ENCODE data around the gene PTAR1. TPM values are rescaled to one million over a fixed set of nuclear protein-coding genes. Genes with fewer than 3 reads are reported as not detected.

Gene PTAR1
- polyA plus RNA-seq, 2 of the 4 experiments (the other 2 are of a cell fraction), result 16.6 to 32.4 TPM

GRCh38 chr9:69689991-69690538 is 69.7 kb downstream of the PTAR1 start:
- ChIA-PET CTCF (interaction anchor here (0.6 to 1.7 kb wide), 4 partner anchors 17 to 230 kb away, joined by 4 to 6 read pairs (median 4); partner anchors contain the start of gene APBA1), POLR2A (no interaction called here)
- TF ChIP-seq MAFK (IDR thresholded peaks at IDR 0.05; ENCODE audit: partially characterized antibody), result peak; percentile 48
- no peak for TF ChIP-seq HOXB5 (CRISPR knock-in tag; IDR thresholded peaks at IDR 0.05)
- FAIRE-seq (no peak), DNase-seq (ENCODE audit: low read depth in 1 of 2, low spot score in 1 of 2) (no peak), ATAC-seq (no peak)
- Histone ChIP-seq H3K4me3 (no peak overlapping the region), H3K4me2 (no peak overlapping the region), H3K4me1 (no peaks in the 10 kb centered on the region), H3K9me3 (no peaks in the 10 kb centered on the region; the same call in 2 of the 3 replicates), H3K27ac (no peak overlapping the region)
- WGBS (ENCODE audit: missing lambda C conversion rate), result 4% methylated on average over 2 of the region's 2 CpGs

DNA sequence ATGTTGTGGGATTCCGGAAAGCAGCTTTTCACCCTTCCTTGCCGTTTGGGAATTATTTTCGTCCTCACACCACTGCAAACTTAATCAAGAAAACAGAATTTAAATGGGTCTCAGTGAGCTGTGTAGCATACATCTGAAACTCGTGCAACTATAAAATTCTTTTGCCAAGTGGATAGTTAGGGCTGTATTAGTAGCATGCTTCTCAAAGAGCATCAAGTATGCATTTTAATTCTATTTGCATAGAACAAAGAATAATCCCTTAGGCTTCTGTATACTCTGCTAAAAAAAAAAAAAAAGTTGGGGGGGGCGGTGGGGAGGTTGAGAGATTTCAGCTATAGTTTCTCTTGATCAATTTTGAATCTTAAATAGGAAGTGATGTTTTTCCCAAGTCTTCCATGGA is 75.9 kb downstream of the PTAR1 start:
- POLR2A ChIA-PET, result no interaction called here
- Histone ChIP-seq H3K4me1 (no peaks in the 10 kb centered on the region), H3K4me2 (no peak overlapping the region), H3K9me3 (no peaks in the 10 kb centered on the region), H3K4me3 (no peak overlapping the region), H3K27ac (no peak overlapping the region)
- TF ChIP-seq JUNB (IDR thresholded peaks at IDR 0.05) (no peak), ZC3H11A (IDR thresholded peaks at IDR 0.05) (no peak), CEBPB (IDR thresholded peaks at IDR 0.05) (no peak), KDM1A (IDR thresholded peaks at IDR 0.05; ENCODE audit: low read depth) (no peak), FOSB (CRISPR knock-in tag; IDR thresholded peaks at IDR 0.05) (no peak), POLR2A (IDR thresholded peaks at IDR 0.05; ENCODE audit: low read length) (no peak)
- CTCF ChIA-PET, result interaction anchor here (0.9 to 2.0 kb wide), 2 partner anchors 11 to 262 kb away, joined by 5 to 6 read pairs; no protein-coding TSS in a partner anchor
- DNase-seq (ENCODE audit: low read depth in 1 of 2, low spot score in 1 of 2), result no peak
- WGBS (ENCODE audit: missing lambda C conversion rate), result 27% methylated on average over 5 of the region's 5 CpGs
- ATAC-seq, result no peak
- no peak for FAIRE-seq

DNA sequence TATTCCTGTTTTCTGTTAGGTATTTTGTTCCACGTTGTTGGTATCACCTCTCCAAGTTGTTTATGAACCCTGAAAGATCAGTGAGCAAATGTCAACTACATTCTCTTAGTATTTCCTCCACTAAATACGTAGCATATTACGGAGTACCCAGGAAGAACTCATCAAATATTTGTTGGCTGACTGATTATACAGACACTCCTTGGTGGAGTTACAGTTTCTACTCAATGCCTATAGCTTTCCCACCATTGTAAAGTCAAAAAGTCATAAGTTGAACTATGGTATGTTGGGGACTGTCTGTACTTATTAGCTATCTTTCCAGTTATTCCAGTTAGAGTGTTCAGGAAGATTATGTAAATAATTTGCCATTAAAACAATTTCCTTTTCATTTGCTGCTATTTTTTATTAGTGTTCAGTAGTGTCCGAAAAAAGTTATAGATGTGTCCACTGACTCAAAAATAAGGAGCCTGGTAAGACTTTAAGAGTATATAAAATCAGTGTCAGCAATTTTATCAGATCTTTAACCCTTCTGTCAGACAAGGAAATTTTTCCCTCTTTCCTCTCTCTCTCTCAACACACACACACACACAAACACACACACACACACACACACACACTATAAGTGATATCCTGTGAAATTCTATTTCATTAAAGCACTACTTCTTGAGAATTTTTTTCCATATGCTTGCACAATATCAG is 80.8 kb downstream of the PTAR1 start:
- POLR2A ChIA-PET, result no interaction called here
- DNase-seq (ENCODE audit: low read depth in 1 of 2, low spot score in 1 of 2) (no peak), ATAC-seq (no peak), FAIRE-seq (no peak)
- H3K9me3 ChIP-seq, result no peaks in the 10 kb centered on the region
- peak; percentile 88 for TF ChIP-seq MAFK (IDR thresholded peaks at IDR 0.05; ENCODE audit: partially characterized antibody)
- TF ChIP-seq REST (IDR thresholded peaks at IDR 0.05), result no peak
- no peak for TF ChIP-seq HEYL (CRISPR knock-in tag; IDR thresholded peaks at IDR 0.05)
- H3K4me3 ChIP-seq, result no peak overlapping the region
- CTCF ChIA-PET, result no interaction called here
- 36% methylated on average over 4 of the region's 4 CpGs for WGBS (ENCODE audit: missing lambda C conversion rate)
- no peak overlapping the region for H3K27ac ChIP-seq
- no peak overlapping the region for H3K4me2 ChIP-seq
- H3K4me1 ChIP-seq, result no peaks in the 10 kb centered on the region

GRCh38 chr9:69677931-69678330 is 81.9 kb downstream of the PTAR1 start:
- Histone ChIP-seq H3K9me3 (no peaks in the 10 kb centered on the region), H3K27ac (no peak overlapping the region), H3K4me2 (no peak overlapping the region), H3K4me3 (no peak overlapping the region), H3K4me1 (no peaks in the 10 kb centered on the region)
- no peak for FAIRE-seq
- ChIA-PET CTCF (no interaction called here), POLR2A (no interaction called here)
- 61% methylated on average over 5 of the region's 5 CpGs for whole genome bisulfite sequencing (ENCODE audit: missing lambda C conversion rate)
- DNase-seq (ENCODE audit: low read depth in 1 of 2, low spot score in 1 of 2), result no peak
- ATAC-seq, result no peak
- TF ChIP-seq KDM5A (IDR thresholded peaks at IDR 0.05) (no peak), CHD4 (IDR thresholded peaks at IDR 0.05; ENCODE audit: borderline replicate concordance) (no peak), FOSL2 (IDR thresholded peaks at IDR 0.05) (no peak), FOSL2 (CRISPR knock-in tag; IDR thresholded peaks at IDR 0.05) (no peak), RAD21 (conservative IDR thresholded peaks at IDR 0.05 in 1 of 2, IDR thresholded peaks at IDR 0.05 in 1 of 2) (no peak), USF2 (IDR thresholded peaks at IDR 0.05) (no peak), NPAS2 (CRISPR knock-in tag; IDR thresholded peaks at IDR 0.05; ENCODE audit: borderline replicate concordance) (no peak), FOSB (CRISPR knock-in tag; IDR thresholded peaks at IDR 0.05) (no peak), RFX5 (IDR thresholded peaks at IDR 0.05) (no peak), ZFP36 (IDR thresholded peaks at IDR 0.05; ENCODE audit: borderline replicate concordance, partially characterized antibody) (no peak), HOXB13 (CRISPR knock-in tag; IDR thresholded peaks at IDR 0.05; ENCODE audit: low read depth) (no peak), NR3C1 (IDR thresholded peaks at IDR 0.05) (no peak)
- TF ChIP-seq, protein P1, sequence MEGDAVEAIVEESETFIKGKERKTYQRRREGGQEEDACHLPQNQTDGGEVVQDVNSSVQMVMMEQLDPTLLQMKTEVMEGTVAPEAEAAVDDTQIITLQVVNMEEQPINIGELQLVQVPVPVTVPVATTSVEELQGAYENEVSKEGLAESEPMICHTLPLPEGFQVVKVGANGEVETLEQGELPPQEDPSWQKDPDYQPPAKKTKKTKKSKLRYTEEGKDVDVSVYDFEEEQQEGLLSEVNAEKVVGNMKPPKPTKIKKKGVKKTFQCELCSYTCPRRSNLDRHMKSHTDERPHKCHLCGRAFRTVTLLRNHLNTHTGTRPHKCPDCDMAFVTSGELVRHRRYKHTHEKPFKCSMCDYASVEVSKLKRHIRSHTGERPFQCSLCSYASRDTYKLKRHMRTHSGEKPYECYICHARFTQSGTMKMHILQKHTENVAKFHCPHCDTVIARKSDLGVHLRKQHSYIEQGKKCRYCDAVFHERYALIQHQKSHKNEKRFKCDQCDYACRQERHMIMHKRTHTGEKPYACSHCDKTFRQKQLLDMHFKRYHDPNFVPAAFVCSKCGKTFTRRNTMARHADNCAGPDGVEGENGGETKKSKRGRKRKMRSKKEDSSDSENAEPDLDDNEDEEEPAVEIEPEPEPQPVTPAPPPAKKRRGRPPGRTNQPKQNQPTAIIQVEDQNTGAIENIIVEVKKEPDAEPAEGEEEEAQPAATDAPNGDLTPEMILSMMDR (IDR thresholded peaks at IDR 0.05), result no peak

Data from A549 (cell line).